Measurements from ENCODE around the gene NME4. TPM values are rescaled to one million over a fixed set of nuclear protein-coding genes. Genes with fewer than 3 reads are reported as not detected.

NME4 gene
- 57.4 and 61.4 TPM in 2 replicates for total RNA-seq

GRCh38 chr16:397135-397661 lies at the start of gene NME4:
Gene NME4 (plus strand): TSS chr16:397199. CDS start chr16:397223, 24 bp downstream.

DNA sequence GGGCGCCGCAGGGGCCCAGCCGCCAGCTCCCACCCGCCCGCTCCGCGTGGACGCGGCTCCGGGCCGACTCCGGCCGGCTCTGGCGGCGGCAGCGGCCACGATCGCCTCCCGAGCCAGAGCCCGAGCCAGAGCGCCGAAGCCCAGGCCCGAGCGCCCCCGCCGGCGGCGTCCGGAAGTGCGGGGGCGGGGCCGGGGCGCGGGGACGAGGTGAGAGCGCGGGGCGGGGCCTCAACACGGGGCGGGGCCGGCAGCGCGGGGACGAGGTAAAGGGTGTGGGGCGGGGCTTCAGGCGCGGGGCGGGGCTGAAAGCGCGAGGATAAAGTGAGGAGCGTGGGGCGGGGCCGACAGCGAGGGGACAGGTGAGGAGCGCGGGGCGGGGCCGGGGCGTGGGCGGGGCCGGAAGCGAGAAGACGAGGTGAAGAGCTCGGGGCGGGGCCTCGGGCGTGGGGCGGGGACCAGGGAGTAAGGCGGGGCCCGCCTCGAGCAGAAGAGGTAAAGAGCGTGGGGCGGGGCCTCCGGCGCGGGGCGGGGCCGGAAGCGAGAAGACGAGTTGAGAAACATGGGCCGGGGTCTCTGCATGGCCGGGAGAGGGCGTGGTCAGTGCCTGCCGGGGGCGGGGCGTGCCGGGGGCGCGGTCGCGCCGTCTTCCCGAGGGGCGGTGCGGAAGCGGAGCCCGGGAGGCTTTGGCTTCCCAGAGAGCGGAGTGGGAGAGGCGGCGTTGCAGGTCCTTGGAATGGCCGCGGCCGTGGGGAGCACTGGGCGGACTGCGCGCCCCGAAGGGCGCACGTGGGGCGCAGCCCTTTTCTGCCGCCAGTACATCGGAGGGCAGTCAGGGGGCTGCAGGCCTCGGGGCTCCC lies 44.2 kb upstream of the NME4 start, which contains the start of gene AXIN1:
AXIN1 (minus strand) TSS at position 177 of the 857 bp plus-strand sequence. CDS start 5,698 bp downstream, outside the sequence.

GRCh38 chr16:370443-370842 lies 26.6 kb upstream of the NME4 start, which contains the start of gene MRPL28:
Gene MRPL28 (minus strand): TSS chr16:370538. CDS start chr16:370218, 320 bp downstream.

DNA sequence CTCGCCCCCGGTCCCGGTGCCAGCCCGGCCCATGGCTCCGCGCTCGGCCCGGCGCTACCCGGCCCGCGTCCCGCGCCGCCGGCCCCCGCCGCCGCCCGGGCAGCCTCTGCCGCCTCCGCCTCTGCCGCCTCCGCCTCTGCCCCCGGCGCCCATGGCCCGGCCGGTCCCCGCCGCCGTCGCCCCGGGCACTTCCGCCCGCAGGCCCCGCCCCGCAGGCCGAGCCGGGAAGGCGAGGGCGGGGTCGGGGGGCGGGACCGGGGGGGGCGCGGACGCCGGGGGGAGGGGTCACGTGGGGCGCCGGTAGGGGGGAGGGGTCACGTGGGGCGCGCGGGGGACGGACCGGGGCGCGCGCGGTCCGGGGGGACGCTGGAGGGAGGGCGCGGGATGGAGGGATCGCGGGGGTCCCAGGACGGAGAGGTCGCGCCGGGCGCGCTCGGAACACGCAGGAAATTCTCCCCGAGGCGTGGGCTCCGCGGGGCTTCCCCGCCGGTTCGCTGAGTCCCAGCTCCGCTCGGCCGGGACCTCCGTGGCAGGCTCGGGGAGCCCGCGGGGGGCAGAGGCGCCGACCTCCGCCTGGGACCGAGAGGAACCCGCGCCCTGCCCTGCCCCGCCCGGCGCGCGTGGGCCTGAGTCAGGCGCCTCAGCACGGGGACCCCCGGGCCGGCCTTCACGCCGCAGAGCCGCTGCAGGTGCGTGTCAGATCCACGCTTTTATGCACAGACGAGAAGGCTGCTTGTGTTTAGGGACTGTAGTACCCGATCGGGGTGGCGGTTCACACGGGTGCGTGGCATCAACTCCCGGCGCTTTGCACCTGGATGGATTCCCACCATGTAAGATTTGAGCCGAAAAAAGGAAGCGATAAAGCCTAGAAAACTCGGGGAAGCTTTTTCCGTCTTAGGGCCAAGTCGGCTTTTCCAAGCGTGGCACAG lies 14.9 kb upstream of the NME4 start, which contains the start of gene PGAP6:
PGAP6 (minus strand) TSS at position 190 of the 929 bp plus-strand sequence; CDS start at position 33, 157 bp downstream.

GRCh38 chr16:401468-402348 lies 4.7 kb downstream of the NME4 start, which contains the start of gene DECR2:
Gene DECR2 (plus strand): TSS chr16:401885. CDS start chr16:401964, 79 bp downstream.

DNA sequence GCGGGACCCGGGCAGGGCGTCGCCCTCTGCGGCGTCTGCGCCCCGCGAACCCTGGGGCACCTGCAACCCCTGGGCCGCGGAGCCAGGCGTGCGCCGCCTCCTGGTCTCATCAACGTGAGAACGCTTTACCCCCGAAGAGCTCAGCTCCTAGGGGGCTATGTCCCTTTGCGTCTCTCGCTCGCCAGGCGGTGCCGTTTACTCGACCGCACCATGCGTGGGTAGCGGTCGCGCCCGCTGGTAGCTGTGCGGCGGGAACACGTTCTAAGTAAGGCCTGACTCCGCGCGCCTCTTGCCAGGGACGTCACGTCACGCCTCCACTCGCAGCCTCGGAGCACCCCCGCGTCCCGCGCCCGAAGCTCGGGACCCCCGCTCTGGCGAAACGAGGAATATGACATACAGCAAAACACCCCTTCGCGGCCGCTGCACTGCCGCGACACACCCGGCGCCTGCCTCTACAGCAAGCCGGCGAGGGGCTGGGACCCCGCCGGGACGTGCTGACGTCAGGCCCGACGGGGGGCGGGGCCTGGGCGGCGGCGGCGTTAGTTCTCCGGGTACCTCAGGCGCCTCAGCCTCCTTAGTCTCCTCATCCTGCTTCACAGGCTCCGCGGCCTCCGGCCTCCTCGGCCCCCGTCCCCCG lies 28.2 kb downstream of the NME4 start, which contains the start of gene RAB11FIP3:
RAB11FIP3 (plus strand) TSS at position 568 of the 637 bp plus-strand sequence. CDS start 358 bp downstream, outside the sequence.

Small RNAs within 50 kb of the gene (small RNA-seq; reads per million reads assigned to genes)
- gene RF00019, result not detected

Other genes starting within 250 kb of the NME4 start
- not detected in 2 replicates for gene HBZ, start 244.6 kb upstream of the NME4 start, total RNA-seq
- not detected in 2 replicates for gene HBM, start 231.2 kb upstream of the NME4 start, total RNA-seq
- not detected in 2 replicates for gene HBA2, start 224.3 kb upstream of the NME4 start, total RNA-seq
- gene HBA1, start 220.5 kb upstream of the NME4 start, total RNA-seq, result not detected in 2 replicates
- gene HBQ1, start 216.7 kb upstream of the NME4 start, total RNA-seq, result not detected in 2 replicates
- gene LUC7L, start 167.8 kb upstream of the NME4 start, total RNA-seq, result 42.7 and 47.3 TPM in 2 replicates
- gene FAM234A, start 162.4 kb upstream of the NME4 start, total RNA-seq, result 75.2 and 89.9 TPM in 2 replicates
- 2.6 and 3.5 TPM in 2 replicates for gene RGS11, start 121.3 kb upstream of the NME4 start, total RNA-seq
- gene ARHGDIG, start 116.6 kb upstream of the NME4 start, total RNA-seq, result 0.22 TPM in 1 of 2 replicates, not detected in the other
- not detected in 2 replicates for gene PDIA2, start 114.0 kb upstream of the NME4 start, total RNA-seq
- 14.2 and 15.1 TPM in 2 replicates for gene AXIN1, start 44.5 kb upstream of the NME4 start, total RNA-seq
- gene MRPL28, start 26.7 kb upstream of the NME4 start, total RNA-seq, result 51.3 and 58.4 TPM in 2 replicates
- gene PGAP6, start 15.2 kb upstream of the NME4 start, total RNA-seq, result 32.4 and 33.2 TPM in 2 replicates
- 10.2 and 10.5 TPM in 2 replicates for gene DECR2, start 4.7 kb downstream of the NME4 start, total RNA-seq
- gene RAB11FIP3, start 28.4 kb downstream of the NME4 start, total RNA-seq, result 21.3 and 24.6 TPM in 2 replicates
- 24.6 and 26.3 TPM in 2 replicates for gene CAPN15, start 130.5 kb downstream of the NME4 start, total RNA-seq
- 0.11 TPM in 1 of 2 replicates, not detected in the other for gene PRR35, start 163.2 kb downstream of the NME4 start, total RNA-seq
- 0.43 and 0.65 TPM in 2 replicates for gene NHLRC4, start 169.8 kb downstream of the NME4 start, total RNA-seq
- gene PIGQ, start 172.8 kb downstream of the NME4 start, total RNA-seq, result 17.6 and 22.3 TPM in 2 replicates
- gene RAB40C, start 192.9 kb downstream of the NME4 start, total RNA-seq, result 9.5 and 9.8 TPM in 2 replicates
- 0.11 and 0.13 TPM in 2 replicates for gene WFIKKN1, start 233.8 kb downstream of the NME4 start, total RNA-seq
- 64.2 and 79.6 TPM in 2 replicates for gene METTL26, start 239.1 kb downstream of the NME4 start, total RNA-seq
- 9.1 and 12.9 TPM in 2 replicates for gene MCRIP2, start 244.6 kb downstream of the NME4 start, total RNA-seq

All from articular chondrocyte of knee joint (primary cell).